Skeletal muscle satellite cell (primary cell): ENCODE measurements around the gene WDR46.
A peak's percentile ranks its signal among the peaks of the same experiment; 100 is the strongest.
"Not testable (repeated sequence)": the region's sequence is repeated elsewhere in the genome, so short reads cannot be mapped to it uniquely, and the experiment has no call there.

Experiments used
- H3K27me3 ChIP-seq: 2 replicates; pipeline ENCODE4 v1.7.0; 2013; ENCODE audit warnings: low read length; ENCODE audit not compliant: control insufficient read depth, insufficient read depth
- H3K36me3 ChIP-seq: 2 replicates; pipeline ENCODE4 v1.7.0; 2013; ENCODE audit warnings: mild to moderate bottlenecking, control low read depth, low read length; ENCODE audit not compliant: insufficient read depth
- H3K4me1 ChIP-seq: 2 replicates; pipeline ENCODE4 v1.7.0; 2013; ENCODE audit warnings: low read length; ENCODE audit not compliant: control insufficient read depth, insufficient read depth
- H3K4me2 ChIP-seq: 2 replicates; pipeline ENCODE4 v1.7.0; 2013; ENCODE audit warnings: mild to moderate bottlenecking, low read length
- H3K4me3 ChIP-seq: 2 replicates; pipeline ENCODE4 v1.7.0; 2013; ENCODE audit warnings: low read length
- H3K9ac ChIP-seq: 2 replicates; pipeline ENCODE4 v1.7.0; 2013; ENCODE audit warnings: mild to moderate bottlenecking, low read depth, low read length, moderate library complexity
- H3K9me3 ChIP-seq: replicated peaks from 2 replicates; pipeline ENCODE4 v1.7.0; 2013; ENCODE audit warnings: mild to moderate bottlenecking, control low read depth, low read length

WDR46 gene

GRCh38 chr6:33279971-33280511, 9.0 kb downstream of the WDR46 start:
- H3K36me3 ChIP-seq: peaks cover 70% of the 10 kb centered on the region
- no peak overlapping the region for H3K4me3 ChIP-seq
- H3K9ac ChIP-seq: no peak overlapping the region
- H3K9me3 ChIP-seq: no peaks in the 10 kb centered on the region
- H3K27me3 ChIP-seq: no peaks in the 10 kb centered on the region
- peaks cover 22% of the 10 kb centered on the region for H3K4me1 ChIP-seq
- no peak overlapping the region for H3K4me2 ChIP-seq

- H3K9me3 ChIP-seq: no peaks in the 10 kb centered on the region
- H3K27me3 ChIP-seq: no peaks in the 10 kb centered on the region
- no peak overlapping the region for H3K9ac ChIP-seq
- peaks cover 72% of the 10 kb centered on the region for H3K36me3 ChIP-seq
- H3K4me2 ChIP-seq: no peak overlapping the region
- peaks cover 29% of the 10 kb centered on the region for H3K4me1 ChIP-seq
- no peak overlapping the region for H3K4me3 ChIP-seq
Observed at GRCh38 chr6:33279257-33279695, 9.8 kb downstream of the WDR46 start.

DNA sequence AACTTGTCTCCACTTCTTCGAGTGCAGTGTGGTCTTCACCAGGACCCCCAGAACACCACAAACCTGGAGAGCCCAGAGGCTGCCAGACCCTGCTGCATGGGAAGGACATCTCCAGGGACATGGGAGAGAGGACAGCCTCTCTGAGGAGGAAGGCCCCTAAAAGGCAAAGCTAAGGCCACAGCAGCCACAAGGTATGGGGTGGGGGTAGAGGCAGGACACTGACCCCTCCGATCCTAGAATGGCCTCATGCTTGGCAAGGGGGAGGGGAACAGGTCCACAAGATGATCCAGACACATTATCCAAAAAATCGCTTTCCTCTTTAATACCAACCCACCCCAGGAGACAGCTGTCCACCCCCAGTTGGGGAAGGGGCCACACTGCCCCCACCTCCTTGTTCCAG, 10.2 kb downstream of the WDR46 start:
- Histone ChIP-seq H3K9ac (no peak overlapping the region), H3K27me3 (no peaks in the 10 kb centered on the region), H3K9me3 (no peaks in the 10 kb centered on the region), H3K4me3 (no peak overlapping the region), H3K4me2 (no peak overlapping the region), H3K4me1 (peaks cover 34% of the 10 kb centered on the region), H3K36me3 (peaks cover 72% of the 10 kb centered on the region)

DNA sequence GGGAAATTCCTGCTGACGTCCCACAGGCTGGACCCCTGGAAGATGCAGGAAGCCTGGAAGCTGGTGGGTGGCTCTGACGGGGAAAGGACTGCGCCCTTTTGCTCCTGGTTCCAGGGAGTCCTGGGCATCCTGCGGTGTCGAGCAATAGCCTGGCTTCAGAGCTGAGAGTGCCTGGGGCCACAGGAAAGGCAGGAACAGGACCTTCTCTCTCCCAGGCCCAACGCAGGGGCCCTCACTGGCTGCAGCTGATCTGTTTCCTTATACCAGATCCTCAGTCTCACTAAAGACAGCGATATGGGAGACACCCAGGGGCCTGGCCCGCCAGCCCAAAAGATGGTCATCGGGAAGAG, 10.7 kb downstream of the WDR46 start:
- H3K9ac ChIP-seq: no peak overlapping the region
- no peak overlapping the region for H3K4me2 ChIP-seq
- H3K9me3 ChIP-seq: no peaks in the 10 kb centered on the region
- no peaks in the 10 kb centered on the region for H3K27me3 ChIP-seq
- H3K4me3 ChIP-seq: no peak overlapping the region
- peaks cover 38% of the 10 kb centered on the region for H3K4me1 ChIP-seq
- H3K36me3 ChIP-seq: peaks cover 72% of the 10 kb centered on the region

GRCh38 chr6:33277663-33278391, 11.2 kb downstream of the WDR46 start:
- Histone ChIP-seq H3K36me3 (peaks cover 74% of the 10 kb centered on the region), H3K4me3 (no peak overlapping the region), H3K9me3 (no peaks in the 10 kb centered on the region), H3K27me3 (no peaks in the 10 kb centered on the region), H3K4me2 (peak overlapping the region; percentile 98), H3K4me1 (peaks cover 42% of the 10 kb centered on the region), H3K9ac (no peak overlapping the region)

GRCh38 chr6:33276864-33277662, 12.0 kb downstream of the WDR46 start, which contains the start of gene B3GALT4:
B3GALT4 (plus strand) TSS chr6:33277123; CDS start chr6:33277420, 297 bp downstream.
- Histone ChIP-seq H3K9ac (peak within 1 kb of the TSS; percentile 51), H3K9me3 (no peaks in the 10 kb centered on the region), H3K27me3 (no peaks in the 10 kb centered on the region), H3K4me3 (peak within 1 kb of the TSS; percentile 7), H3K4me1 (peaks cover 42% of the 10 kb centered on the region), H3K36me3 (peaks cover 74% of the 10 kb centered on the region), H3K4me2 (peak within 1 kb of the TSS; percentile 98)

- Histone ChIP-seq H3K4me1 (peaks cover 42% of the 10 kb centered on the region), H3K27me3 (no peaks in the 10 kb centered on the region), H3K4me2 (peak overlapping the region; percentile 98), H3K9me3 (no peaks in the 10 kb centered on the region), H3K9ac (peak overlapping the region; percentile 51), H3K4me3 (peak overlapping the region; percentile 7), H3K36me3 (peaks cover 74% of the 10 kb centered on the region)
Observed at GRCh38 chr6:33276581-33276863, 12.5 kb downstream of the WDR46 start.

- not testable (repeated sequence) for H3K4me3 ChIP-seq, H3K9me3 ChIP-seq, H3K27me3 ChIP-seq
- peaks cover 42% of the 10 kb centered on the region for H3K4me1 ChIP-seq
- H3K9ac ChIP-seq: peak overlapping the region; percentile 97
- H3K4me2 ChIP-seq: peak overlapping the region; percentile 98
- H3K36me3 ChIP-seq: peaks cover 74% of the 10 kb centered on the region
Observed at GRCh38 chr6:33275795-33276580, 13.1 kb downstream of the WDR46 start.

DNA sequence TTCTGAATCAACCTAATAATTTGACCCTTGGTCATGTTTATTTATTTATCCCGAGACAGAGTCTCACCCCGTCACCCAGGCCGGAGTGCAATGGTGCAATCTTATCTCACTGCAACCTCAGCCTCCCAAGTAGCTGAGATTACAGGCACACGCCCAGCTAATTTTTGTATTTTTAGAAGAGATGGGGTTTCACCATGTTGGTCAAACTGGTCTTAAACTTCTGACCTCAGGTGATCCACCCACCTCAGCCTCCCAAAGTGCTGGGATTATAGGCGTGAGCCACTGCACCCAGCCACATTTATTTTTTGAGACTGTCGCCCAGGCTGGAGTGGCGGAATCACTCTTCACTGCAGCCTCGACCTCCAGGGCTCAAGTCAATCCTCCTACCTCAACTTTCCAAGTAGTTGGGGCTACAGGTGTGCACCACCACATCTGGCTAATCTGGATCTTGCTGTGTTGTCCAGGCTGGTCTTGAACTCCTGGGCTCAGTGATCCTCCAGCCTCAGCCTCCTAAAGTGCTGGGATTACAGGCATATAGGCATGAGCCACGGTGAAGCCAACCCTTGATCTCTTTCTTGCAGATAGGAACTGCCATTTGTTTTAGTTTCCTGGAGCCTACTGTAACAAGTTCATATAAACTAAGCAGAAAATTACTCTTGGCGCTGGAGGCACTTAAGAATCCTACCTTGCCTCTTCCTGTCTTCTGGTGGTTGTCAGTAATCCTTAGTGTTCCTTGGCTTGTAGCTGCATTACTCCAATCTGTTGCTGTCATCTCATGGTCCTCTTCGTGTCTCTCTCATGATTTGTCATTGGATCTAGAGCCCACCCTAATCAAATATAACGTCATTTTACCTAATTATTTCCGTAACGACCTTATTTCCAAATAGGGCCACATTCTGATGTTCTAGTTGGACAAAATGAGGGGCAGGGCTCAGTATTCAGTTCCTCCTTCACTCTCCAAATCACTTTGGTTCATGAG, 14.8 kb downstream of the WDR46 start:
- H3K9ac ChIP-seq: peak overlapping the region; percentile 97
- H3K4me3 ChIP-seq: peak overlapping the region; percentile 88
- peaks cover 70% of the 10 kb centered on the region for H3K36me3 ChIP-seq

GRCh38 chr6:33273129-33273923, 15.7 kb downstream of the WDR46 start:
- H3K9ac ChIP-seq: peak overlapping the region; percentile 97
- peak overlapping the region; percentile 88 for H3K4me3 ChIP-seq
- H3K9me3 ChIP-seq: no peaks in the 10 kb centered on the region
- peak overlapping the region; percentile 98 for H3K4me2 ChIP-seq
- H3K27me3 ChIP-seq: no peaks in the 10 kb centered on the region
- peaks cover 69% of the 10 kb centered on the region for H3K36me3 ChIP-seq
- H3K4me1 ChIP-seq: peaks cover 44% of the 10 kb centered on the region

More for the DNA sequence above, 14.8 kb downstream of the WDR46 start:
- H3K9me3 ChIP-seq: no peaks in the 10 kb centered on the region
- no peaks in the 10 kb centered on the region for H3K27me3 ChIP-seq
- peak overlapping the region; percentile 98 for H3K4me2 ChIP-seq
- H3K4me1 ChIP-seq: peaks cover 44% of the 10 kb centered on the region
